Adipocyte (in vitro differentiated cells): ENCODE data around the gene GPR84.

ENCODE experiments used
- DNase-seq: peaks from one replicate; pipeline ENCODE4 v3.0.0-alpha.2; 2015; ENCODE audit warnings: low read depth
- H3K27me3 ChIP-seq: replicated peaks from 2 replicates; pipeline ENCODE4 v1.7.0; 2013; ENCODE audit warnings: mild to moderate bottlenecking, low read length, moderate library complexity; ENCODE audit not compliant: control insufficient read depth, insufficient read depth
- H3K36me3 ChIP-seq: 2 replicates; pipeline ENCODE4 v1.7.0; 2013; ENCODE audit warnings: low read length, mild to moderate bottlenecking, moderate library complexity; ENCODE audit not compliant: control insufficient read depth, insufficient read depth, severe bottlenecking
- H3K4me1 ChIP-seq: 2 replicates; pipeline ENCODE4 v1.7.0; 2013; ENCODE audit warnings: mild to moderate bottlenecking, low read length, moderate library complexity; ENCODE audit not compliant: control insufficient read depth, insufficient read depth
- H3K4me3 ChIP-seq: 2 replicates; pipeline ENCODE4 v1.7.0; 2013; ENCODE audit warnings: mild to moderate bottlenecking, low read length, moderate library complexity
- H3K9ac ChIP-seq: 2 replicates; pipeline ENCODE4 v1.7.0; 2013; ENCODE audit warnings: mild to moderate bottlenecking, low read length, moderate library complexity
- H3K9me3 ChIP-seq: 2 replicates; pipeline ENCODE4 v1.7.0; 2013; ENCODE audit warnings: mild to moderate bottlenecking, low read length, moderate library complexity; ENCODE audit not compliant: control insufficient read depth

Gene GPR84

DNA sequence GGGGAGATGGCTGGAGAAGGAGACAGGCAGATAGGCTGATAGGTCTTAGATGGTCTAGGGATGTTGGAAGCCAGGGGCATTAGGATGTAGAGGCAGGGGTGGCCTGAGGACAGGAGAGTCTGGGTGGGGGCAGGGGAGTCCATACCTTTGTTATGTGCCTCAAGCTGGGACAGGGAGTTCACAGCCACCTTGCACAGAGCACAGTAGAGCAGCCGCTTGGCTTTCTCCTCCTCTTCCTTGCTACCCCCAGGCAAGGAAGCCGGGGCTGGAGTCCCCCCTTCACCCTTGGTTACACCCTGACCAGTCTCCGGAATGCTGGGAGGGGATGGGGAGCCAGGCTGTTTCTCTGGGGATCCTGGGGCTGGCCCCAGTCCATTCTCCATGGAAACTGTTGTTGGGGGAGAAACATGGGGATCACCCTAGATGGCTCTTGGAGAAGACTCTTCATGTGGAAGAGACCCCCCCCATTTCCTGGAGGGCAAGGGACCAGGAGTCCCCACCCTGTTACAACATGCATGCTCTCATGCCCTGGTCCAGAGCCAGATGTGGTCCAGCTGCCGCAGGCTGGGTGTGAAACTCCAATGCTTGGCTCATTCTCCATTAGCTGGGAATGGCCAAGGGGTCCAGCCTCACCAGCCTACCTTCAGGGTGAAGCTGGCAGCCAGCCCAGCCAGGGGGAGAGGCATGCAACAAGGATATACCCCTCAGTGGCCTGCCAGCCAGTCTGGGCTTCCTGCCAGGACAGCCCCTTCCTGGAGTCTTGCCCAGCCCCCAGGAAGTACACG is 7.2 kb upstream of the GPR84 start:
- Histone ChIP-seq H3K9me3 (no peaks in the 10 kb centered on the region), H3K27me3 (no peaks in the 10 kb centered on the region), H3K4me3 (no peak overlapping the region), H3K36me3 (peaks cover 3% of the 10 kb centered on the region), H3K9ac (no peak overlapping the region), H3K4me1 (peaks cover 62% of the 10 kb centered on the region)
- peak; percentile 42 for DNase-seq

DNA sequence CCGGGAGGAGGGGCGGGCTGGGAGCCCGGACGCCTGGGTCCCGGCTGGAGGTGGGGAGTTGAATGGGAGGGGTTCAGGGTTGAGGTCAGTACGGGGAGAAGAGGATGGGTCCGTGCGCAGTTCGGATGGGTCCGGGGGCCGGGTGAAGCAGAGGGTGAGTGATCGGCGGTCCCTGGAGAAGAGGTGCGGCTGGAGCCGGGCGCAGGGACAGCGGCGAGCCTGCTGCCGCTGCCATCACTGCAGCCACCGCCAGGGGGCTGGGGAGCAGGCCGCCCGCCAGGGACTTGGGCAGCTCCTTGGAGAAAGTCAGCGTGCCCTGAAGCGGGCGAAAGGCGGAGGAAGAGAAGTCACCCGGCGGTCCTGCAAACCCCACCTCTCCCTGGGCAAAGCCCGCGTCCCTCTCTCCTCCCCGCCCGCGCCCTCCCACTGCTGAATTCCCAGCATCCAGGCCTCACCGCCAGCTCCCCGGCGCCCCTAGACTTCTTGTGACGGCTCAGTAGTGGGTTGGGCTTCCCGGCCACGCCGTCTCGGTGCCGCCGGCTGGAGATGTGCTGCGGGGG is 6.0 kb upstream of the GPR84 start:
- no peaks in the 10 kb centered on the region for H3K9me3 ChIP-seq
- peaks cover 49% of the 10 kb centered on the region for H3K4me1 ChIP-seq
- H3K9ac ChIP-seq: peak overlapping the region; percentile 61
- no peaks in the 10 kb centered on the region for H3K27me3 ChIP-seq
- peak overlapping the region; percentile 56 for H3K4me3 ChIP-seq
- peak; percentile 94 for DNase-seq
- H3K36me3 ChIP-seq: peaks cover 3% of the 10 kb centered on the region

DNA sequence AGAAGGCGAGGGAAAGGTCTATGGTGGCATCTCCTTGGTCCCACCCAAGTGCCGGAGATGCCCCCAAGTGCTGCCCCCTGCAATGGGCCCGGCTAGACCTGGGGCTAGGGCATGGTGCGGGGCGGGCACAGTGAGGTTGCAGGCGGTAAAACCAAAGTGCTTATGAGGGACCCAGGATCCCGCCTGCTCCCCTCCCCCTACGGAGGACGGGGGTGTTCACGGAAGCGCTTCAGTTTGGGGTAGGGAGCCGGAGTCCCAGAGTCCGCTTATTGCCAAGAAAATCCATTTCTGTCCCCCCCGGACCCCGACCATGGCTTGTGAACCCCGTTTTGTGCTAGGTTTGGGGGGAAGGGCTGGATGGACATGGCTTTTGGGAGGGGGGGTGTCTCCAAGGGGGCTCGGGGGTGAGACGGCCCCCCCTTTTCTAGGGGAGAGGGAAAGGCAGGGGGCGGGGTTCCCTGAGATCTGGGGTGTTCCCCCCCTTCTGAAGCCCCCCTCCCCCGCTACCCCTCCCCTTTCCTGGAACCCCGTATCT is 5.4 kb upstream of the GPR84 start:
- DNase-seq: no peak

DNA sequence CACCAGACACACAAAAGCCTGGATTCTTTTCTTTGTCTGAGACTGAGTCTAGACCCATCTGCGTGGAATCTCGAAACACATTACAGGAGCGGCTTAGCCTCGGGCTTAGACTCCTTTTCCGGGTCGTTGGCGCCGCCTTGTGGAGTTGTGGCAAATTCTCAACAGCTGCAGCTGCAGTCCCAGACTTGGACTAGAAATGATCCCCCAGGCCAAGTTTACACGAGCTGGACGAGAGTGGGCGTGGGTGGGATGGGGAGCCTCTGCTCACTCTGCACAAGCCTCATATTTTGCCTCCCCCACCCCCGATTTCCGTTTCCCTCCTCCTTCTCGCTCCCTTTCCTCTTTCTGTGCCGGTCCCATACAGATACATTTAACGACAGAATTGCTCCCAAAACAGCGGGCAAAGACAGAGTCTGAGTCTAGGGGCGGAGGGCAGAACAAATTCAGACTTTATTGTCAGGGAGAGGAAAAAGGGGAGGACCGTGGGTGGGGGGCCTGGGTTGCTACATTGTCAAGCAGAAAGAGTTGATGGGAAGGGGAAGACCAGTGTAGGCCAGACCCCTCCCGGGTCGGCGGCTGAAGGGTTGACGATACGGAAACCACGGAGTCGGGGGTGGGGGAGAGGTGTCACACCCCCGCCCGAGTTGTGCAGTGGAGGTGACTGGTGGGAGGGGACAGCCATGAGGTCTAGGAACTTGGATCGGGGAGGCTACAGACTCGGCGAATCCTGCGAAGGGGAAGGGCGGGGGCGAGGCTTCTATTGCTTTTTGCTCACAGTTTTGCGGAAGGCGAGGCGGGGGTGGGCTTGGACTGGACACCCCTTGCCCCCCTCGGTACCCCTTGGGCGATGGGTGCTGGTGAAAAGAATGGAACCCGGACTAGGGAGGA is 4.7 kb upstream of the GPR84 start:
- H3K27me3 ChIP-seq: no peaks in the 10 kb centered on the region
- peaks cover 37% of the 10 kb centered on the region for H3K4me1 ChIP-seq
- peak; percentile 97 for DNase-seq
- H3K9ac ChIP-seq: peak overlapping the region; percentile 78
- peak overlapping the region; percentile 48 for H3K4me3 ChIP-seq
- no peaks in the 10 kb centered on the region for H3K9me3 ChIP-seq
- peaks cover 3% of the 10 kb centered on the region for H3K36me3 ChIP-seq

More for the DNA sequence above, 5.4 kb upstream of the GPR84 start:
- Histone ChIP-seq H3K36me3 (peaks cover 3% of the 10 kb centered on the region), H3K4me1 (peaks cover 44% of the 10 kb centered on the region), H3K9ac (peak overlapping the region; percentile 78), H3K4me3 (peak overlapping the region; percentile 48), H3K9me3 (no peaks in the 10 kb centered on the region), H3K27me3 (no peaks in the 10 kb centered on the region)

DNA sequence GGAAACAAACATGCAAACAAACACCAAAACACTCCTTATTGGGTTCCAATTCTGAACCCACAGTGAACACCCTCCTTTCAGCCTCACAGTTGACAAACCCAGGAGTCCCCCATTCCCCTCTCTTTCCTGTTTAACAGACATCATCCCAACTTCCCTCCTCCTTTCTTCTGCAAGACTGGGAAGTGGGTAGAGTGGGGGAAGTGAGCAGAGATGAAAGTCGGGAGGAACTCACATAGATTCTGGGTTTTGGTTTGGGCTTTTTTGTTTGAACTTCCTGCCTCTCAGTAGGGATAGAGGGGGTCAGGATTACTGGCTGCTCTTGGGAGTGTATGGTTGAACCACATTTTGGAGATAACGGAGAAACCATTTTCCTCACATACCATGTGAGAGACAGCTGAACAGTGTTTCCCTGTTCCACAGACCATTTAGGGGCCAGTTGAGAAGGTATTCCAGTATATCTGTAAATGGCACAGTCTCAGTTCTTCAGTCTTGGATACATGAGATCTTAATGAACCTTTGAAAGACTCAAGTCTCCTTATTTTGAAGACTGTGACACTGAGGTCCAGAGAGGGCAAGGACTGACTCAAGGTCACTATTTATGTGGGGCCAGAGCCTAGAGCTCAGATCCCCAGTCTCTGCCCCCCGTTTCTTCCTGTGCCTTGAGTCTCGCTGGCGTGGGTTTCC is 3.9 kb upstream of the GPR84 start:
- no peak for DNase-seq
- peaks cover 31% of the 10 kb centered on the region for H3K4me1 ChIP-seq
- no peaks in the 10 kb centered on the region for H3K9me3 ChIP-seq
- peaks cover 3% of the 10 kb centered on the region for H3K36me3 ChIP-seq
- H3K27me3 ChIP-seq: no peaks in the 10 kb centered on the region
- H3K4me3 ChIP-seq: no peak overlapping the region
- H3K9ac ChIP-seq: peak overlapping the region; percentile 78

DNA sequence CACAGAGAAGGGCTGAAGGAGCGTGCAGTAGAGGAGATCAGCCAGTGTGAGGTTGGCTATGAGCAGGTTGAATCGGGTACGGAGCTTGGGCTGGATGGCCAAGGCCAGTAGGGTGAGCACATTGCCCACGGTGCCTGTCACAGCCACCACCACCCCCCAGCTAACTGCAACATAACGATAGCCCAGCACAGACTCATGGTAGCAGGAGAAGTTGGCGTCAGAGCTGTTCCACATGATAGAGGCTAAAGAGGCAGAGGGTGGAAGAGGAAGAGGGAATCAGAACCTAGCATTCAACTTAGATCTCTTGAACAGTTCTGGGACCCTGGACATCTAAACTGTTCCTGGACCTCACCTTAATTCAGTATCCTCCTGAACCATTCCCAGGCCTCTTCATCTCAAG is 668 bp downstream of the GPR84 start:
- H3K9me3 ChIP-seq: no peaks in the 10 kb centered on the region
- no peaks in the 10 kb centered on the region for H3K27me3 ChIP-seq
- no peak for DNase-seq
- peaks cover 21% of the 10 kb centered on the region for H3K4me1 ChIP-seq
- no peak overlapping the region for H3K9ac ChIP-seq
- H3K4me3 ChIP-seq: no peak overlapping the region
- H3K36me3 ChIP-seq: no peaks in the 10 kb centered on the region

DNA sequence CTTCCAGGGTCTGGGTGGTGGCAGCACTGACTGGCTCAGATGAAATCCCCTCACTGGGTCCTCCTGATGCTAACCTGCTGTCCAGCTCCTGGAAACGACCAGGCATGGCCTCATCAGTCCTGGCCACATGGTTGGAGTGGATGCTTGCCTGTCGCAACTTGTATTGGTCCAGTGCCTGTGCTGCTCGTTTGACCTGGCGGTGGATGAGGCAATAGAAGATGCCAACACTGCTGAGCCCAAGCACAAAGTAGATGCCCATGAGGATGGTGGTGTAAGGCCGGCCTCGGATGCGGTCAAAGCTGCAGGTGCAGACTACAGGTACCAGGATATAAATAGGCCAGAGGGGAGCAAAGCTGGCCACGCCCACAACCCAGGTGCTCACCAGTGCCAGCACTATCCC is 1.2 kb downstream of the GPR84 start:
- no peak overlapping the region for H3K4me3 ChIP-seq
- H3K9ac ChIP-seq: no peak overlapping the region
- no peak for DNase-seq
- no peaks in the 10 kb centered on the region for H3K27me3 ChIP-seq
- no peaks in the 10 kb centered on the region for H3K36me3 ChIP-seq
- H3K4me1 ChIP-seq: peaks cover 22% of the 10 kb centered on the region
- H3K9me3 ChIP-seq: no peaks in the 10 kb centered on the region

DNA sequence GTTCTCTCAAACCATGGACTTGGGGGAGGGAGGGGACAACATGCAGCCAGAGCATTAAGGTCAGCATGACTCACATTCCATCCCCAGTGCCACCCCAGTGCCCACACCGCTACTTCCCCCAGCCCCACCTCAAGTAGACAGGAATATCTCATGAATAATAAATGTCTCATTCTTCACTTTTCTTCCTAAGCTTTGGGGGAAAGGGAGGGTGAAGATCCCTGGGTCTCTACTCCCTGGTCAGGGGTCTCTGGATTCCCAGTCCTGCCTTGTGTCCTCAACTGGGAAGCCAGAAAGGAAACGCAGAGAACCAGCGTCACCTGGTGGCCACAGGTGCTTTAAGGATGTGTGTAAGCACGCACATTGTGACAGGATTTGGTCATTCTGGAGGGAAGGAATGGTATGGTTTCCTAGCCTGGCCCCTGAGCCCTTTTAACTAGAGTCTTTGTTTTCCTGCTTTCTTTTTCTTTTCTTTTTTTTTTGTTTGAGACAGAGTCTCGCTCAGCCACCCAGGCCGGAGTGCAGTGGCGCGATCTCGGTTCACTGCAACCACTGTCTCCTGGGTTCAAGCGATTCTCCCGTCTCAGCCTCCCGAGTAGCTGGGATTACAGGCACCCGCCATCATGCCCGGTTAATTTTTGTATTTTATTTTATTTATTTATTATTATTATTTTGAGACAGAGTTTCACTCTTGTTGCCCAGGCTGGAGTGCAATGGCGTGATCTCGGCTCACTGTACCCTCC is 3.4 kb downstream of the GPR84 start:
- Histone ChIP-seq H3K9ac (no peak overlapping the region), H3K9me3 (no peaks in the 10 kb centered on the region), H3K4me1 (peaks cover 38% of the 10 kb centered on the region), H3K27me3 (no peaks in the 10 kb centered on the region), H3K4me3 (no peak overlapping the region), H3K36me3 (no peaks in the 10 kb centered on the region)
- peak; percentile 73 for DNase-seq

DNA sequence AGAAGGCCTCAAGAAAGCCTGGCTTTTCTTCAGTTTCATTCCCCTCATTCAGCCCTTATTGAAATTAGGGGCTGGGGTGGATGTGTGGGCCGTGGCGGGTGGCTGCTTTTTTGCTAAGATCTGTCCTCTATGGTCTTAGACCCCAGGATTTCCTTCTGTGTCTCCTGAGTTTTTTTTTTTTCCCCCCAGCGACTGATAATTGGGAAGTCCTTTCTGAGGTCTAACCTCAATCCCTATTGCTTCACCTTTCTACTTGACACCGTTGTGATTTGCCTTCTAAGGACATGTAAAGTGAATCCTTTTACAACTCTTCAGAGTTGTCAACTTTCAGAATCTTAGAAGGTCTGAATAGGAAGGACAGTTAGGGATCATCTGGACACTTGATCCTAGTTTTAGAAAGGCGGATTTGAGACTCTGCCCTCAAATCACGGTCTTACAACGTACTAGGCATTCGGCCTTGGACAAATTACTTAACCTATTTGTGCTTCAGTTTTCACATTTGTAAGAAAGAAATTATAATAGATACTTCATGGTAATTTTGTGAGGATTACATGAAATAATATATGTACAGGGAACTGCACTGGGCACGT is 4.4 kb downstream of the GPR84 start:
- Histone ChIP-seq H3K4me3 (peak overlapping the region; percentile 86), H3K4me1 (peaks cover 38% of the 10 kb centered on the region), H3K36me3 (no peaks in the 10 kb centered on the region), H3K27me3 (no peaks in the 10 kb centered on the region), H3K9me3 (no peaks in the 10 kb centered on the region), H3K9ac (peak overlapping the region; percentile 83)
- DNase-seq: no peak
